Midbrain (tissue), 1 donor: ENCODE data around the gene SH3TC2.

Experiments used
- DNase-seq: peaks from one replicate; lab custom pipeline; 2025; lab: John Stamatoyannopoulos, UW

SH3TC2 gene

DNA sequence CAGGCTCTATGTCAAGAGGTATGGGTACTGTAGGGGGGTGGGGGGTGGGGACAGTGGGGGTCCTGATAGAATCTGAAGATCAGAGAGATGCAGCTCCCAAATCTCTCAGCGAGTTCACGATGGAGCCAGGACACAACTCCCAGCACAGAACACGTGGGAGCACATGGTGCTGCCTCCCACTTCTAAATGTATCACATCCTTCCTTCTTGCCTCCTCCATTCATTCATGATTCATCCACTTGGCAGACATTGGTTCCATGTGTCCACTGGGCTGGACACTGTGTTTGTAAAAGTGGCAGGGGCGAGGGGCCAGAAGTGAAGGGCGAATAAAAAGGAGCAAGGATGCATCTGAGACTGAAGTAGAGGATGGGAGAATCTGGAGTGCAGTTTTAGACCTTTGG is 33.9 kb downstream of the SH3TC2 start:
- DNase-seq, result no peak

- no peak for DNase-seq
Observed at GRCh38 chr5:149028161-149028560, 34.7 kb downstream of the SH3TC2 start.

DNA sequence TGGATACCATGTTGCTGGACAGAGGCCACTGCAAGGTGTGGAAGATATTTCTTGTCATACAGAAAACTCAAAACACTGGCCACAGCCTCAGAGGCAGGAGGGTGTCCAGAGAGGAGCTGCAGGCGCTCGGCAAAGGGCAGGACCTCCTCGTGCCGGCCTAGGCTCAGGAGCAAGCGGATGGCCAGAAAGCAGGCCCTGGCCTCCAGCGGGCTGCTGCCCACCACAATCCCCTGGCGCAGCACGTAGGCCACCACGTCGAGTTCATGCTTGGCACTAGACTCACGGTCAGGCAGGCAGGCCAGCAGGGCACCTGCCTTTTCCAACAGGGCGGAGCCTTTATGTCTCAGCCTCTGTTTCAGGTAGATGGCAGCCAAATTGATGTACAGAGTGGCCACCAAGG is 35.2 kb downstream of the SH3TC2 start:
- no peak for DNase-seq

DNA sequence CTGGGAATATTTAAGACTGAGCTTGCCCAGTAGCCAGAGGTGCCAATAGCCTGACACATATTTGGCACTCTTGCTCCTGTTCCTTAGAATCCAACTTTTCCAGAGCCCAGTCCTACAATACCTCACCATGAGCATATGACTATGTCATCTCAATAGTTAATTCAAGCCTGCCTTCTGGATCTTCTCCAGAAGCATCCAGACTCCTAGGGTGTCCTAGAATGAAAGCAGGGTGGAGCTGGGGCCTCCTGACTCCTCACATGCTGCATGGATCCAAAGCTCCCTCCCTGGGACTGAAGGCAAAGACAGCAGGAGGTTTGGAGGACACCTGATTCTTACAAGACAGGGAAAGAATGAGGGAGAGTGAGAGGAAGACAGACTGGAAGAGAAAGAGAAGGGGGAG is 37.9 kb downstream of the SH3TC2 start:
- no peak for DNase-seq

- DNase-seq, result no peak
Observed at GRCh38 chr5:149024477-149024876, 38.4 kb downstream of the SH3TC2 start.

- DNase-seq, result no peak
Observed at GRCh38 chr5:149022200-149022599, 40.7 kb downstream of the SH3TC2 start.

DNA sequence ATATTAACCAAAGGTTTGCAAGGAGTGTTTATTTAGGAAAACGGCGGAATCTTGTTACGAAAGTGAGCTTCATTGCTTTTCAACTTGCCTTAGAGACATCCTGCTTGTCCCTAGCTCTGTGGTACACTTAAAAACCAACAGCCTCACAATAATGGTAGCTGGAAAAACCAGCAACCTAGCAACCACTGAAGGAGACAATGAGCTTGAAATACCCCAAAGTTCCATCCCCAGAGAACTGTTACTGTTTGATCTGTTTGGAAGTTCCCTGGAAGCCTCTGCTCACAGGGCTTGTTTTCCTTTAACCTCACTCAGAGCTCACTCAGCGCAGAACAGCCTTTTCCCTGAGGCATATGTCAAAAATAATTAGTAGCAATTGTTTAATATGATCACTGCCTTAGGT is 43.2 kb downstream of the SH3TC2 start:
- no peak for DNase-seq

GRCh38 chr5:149018909-149019443 is 43.9 kb downstream of the SH3TC2 start:
- no peak for DNase-seq

- no peak for DNase-seq
Observed at GRCh38 chr5:149017636-149018035, 45.2 kb downstream of the SH3TC2 start.

- DNase-seq, result no peak
Observed at GRCh38 chr5:149015561-149015960, 47.3 kb downstream of the SH3TC2 start.

- DNase-seq, result no peak
Observed at GRCh38 chr5:149015126-149015525, 47.7 kb downstream of the SH3TC2 start.

GRCh38 chr5:149014571-149015031 is 48.3 kb downstream of the SH3TC2 start:
- DNase-seq, result no peak

DNA sequence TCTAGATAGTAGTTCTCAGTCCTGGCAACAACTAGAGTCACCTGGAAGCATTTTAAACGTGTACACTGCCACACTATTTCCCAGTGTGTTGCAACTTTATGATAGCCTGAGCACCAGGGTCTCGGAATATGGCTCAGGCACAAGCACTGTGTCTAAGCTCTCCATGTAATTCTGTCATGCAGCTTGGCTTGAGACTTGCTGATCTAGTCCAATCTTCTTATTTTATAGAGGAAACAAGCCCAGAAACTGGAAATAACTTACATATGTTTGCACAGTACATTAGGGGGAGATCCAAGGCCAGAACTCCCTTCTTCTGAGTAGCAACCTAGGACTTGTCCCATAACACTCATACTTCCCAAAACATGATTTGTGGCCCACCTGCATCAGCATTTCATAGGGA is 49.1 kb downstream of the SH3TC2 start:
- no peak for DNase-seq

GRCh38 chr5:149012350-149012749 is 50.5 kb downstream of the SH3TC2 start:
- DNase-seq, result no peak

DNA sequence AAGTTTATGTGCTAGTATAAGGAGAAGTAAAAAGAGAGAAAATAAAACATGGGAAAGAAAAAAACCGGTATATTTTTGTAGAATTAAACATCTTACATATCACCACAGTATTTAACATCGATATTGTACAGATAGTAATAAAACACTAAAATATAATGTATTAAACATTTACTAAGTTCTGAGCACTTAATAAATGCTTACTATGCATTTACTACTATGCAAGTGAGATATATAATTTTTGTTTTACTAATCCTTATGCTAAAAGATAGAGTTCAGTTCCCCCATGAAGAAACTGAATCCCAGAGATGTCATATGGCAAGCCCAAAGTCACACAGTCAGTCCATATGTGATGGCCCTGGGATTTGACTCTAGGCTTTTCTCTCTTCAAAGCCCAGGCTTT is 51.1 kb downstream of the SH3TC2 start:
- DNase-seq, result no peak

- DNase-seq, result peak; percentile 42
Observed at GRCh38 chr5:149011084-149011483, 51.8 kb downstream of the SH3TC2 start.

GRCh38 chr5:149007174-149007573 is 55.7 kb downstream of the SH3TC2 start:
- no peak for DNase-seq

GRCh38 chr5:149006426-149006825 is 56.4 kb downstream of the SH3TC2 start:
- no peak for DNase-seq

- no peak for DNase-seq
Observed at GRCh38 chr5:149005077-149005892, 57.6 kb downstream of the SH3TC2 start.

DNA sequence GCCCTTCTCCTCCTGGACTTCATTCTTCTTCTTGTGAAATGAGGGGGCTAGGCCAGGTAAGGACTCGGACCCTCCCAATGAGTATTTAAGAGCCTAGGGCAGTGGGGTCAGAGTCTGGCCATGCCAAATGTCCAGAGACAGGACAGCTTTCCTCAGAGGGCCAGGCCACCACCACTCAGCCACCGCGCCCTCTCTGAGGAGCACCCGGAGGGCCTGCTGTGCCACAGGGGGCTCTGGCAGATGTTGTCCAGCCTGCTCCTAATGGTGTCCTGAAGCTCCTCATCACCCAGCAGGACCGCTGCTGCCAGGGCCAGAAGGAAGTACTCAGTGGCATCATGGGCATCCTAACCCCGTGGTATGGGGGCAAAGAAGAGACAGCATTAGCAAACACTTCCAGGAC is 58.3 kb downstream of the SH3TC2 start:
- no peak for DNase-seq

GRCh38 chr5:149002761-149003689 is 59.8 kb downstream of the SH3TC2 start:
- DNase-seq, result no peak

- no peak for DNase-seq
Observed at GRCh38 chr5:149002053-149002452, 60.8 kb downstream of the SH3TC2 start.

GRCh38 chr5:149001162-149001561 is 61.7 kb downstream of the SH3TC2 start:
- no peak for DNase-seq
